ENCODE data around the gene DCST2. TPM values are rescaled to one million over a fixed set of nuclear protein-coding genes. Genes with fewer than 3 reads are reported as not detected.

DCST2 gene
- total and polyA plus RNA-seq, 10 of the 15 experiments (the other 5 are each of a cell fraction or from before 2014, with no cell fraction given): 0.33 to 0.41 (median 0.36) TPM; not detected in 7

- TF ChIP-seq ATF3 (IDR thresholded peaks at IDR 0.05; ENCODE audit: borderline replicate concordance, extremely low read depth, low read depth, low read length): no peak
- TF ChIP-seq FOXK2 (IDR thresholded peaks at IDR 0.05): no peak
- TF ChIP-seq FOS (IDR thresholded peaks at IDR 0.05; ENCODE audit: borderline replicate concordance, extremely low read depth, insufficient read length): no peak
- TF ChIP-seq TBL1XR1 (IDR thresholded peaks at IDR 0.05; ENCODE audit: low read depth, low read length): no peak
- no peak for TF ChIP-seq GABPA (IDR thresholded peaks at IDR 0.05; ENCODE audit: low read depth)
- TF ChIP-seq BCL11A (IDR thresholded peaks at IDR 0.05; ENCODE audit: low read depth, low read length): no peak
These were observed 3.5 kb upstream of the DCST2 start (continued) for GRCh38 chr1:155037043-155037442.

GRCh38 chr1:155035936-155036335, 2.4 kb upstream of the DCST2 start:
- H3K4me3 ChIP-seq: no peak overlapping the region
- CTCF ChIA-PET: no interaction called here
- BruUV-seq (replicated peaks): no TSS peak
- H3K36me3 ChIP-seq (ENCODE audit: control insufficient read depth in 2 of 2, insufficient read depth in 2 of 2, low read length in 1 of 2): no peaks in the 10 kb centered on the region
- RAD21 ChIA-PET (ENCODE audit: unreplicated experiment): no interaction called here
- H3K27me3 ChIP-seq (replicated peaks in 1 of 2; ENCODE audit: control insufficient read depth in 2 of 2, insufficient read depth in 2 of 2, low read length in 1 of 2): peaks cover 2 to 5% of the 10 kb centered on the region in 2 experiments; a peak in 2 of 4 replicates
- no peak overlapping the region for H2AFZ ChIP-seq (ENCODE audit: control insufficient read depth, low read depth, low read length)
- DNase-seq (ENCODE audit: low read depth, low spot score) (no peak), FAIRE-seq (no peak), ATAC-seq (no peak)
- H3K4me2 ChIP-seq (ENCODE audit: control insufficient read depth, insufficient read depth): no peak overlapping the region
- 100% methylated on average over 1 of the region's 2 CpGs for WGBS (ENCODE audit: insufficient coverage, insufficient replicate concordance, low lambda C conversion rate, missing lambda C conversion rate)
- H3K27ac ChIP-seq (ENCODE audit: control insufficient read depth, insufficient read depth): no peak overlapping the region
- in situ Hi-C loops (cut with MboI): no loop called here
- H4K20me1 ChIP-seq (ENCODE audit: control insufficient read depth, insufficient read depth): no peaks in the 10 kb centered on the region
- TF ChIP-seq SMARCA5 (IDR thresholded peaks at IDR 0.05) (no peak), ZBTB11 (CRISPR knock-in tag; IDR thresholded peaks at IDR 0.05) (no peak), ZNF274 (IDR thresholded peaks at IDR 0.05; ENCODE audit: insufficient read depth, insufficient read length) (no peak), CHD2 (IDR thresholded peaks at IDR 0.05; ENCODE audit: borderline replicate concordance, low read depth, low read length) (no peak), ZBTB40 (IDR thresholded peaks at IDR 0.05; ENCODE audit: borderline replicate concordance) (no peak), ZNF217 (IDR thresholded peaks at IDR 0.05) (no peak), BMI1 (IDR thresholded peaks at IDR 0.05; ENCODE audit: borderline replicate concordance) (no peak)
- POLR2A ChIA-PET: no interaction called here
- no peaks in the 10 kb centered on the region for H3K4me1 ChIP-seq (ENCODE audit: control insufficient read depth, insufficient read depth, low read length)
- H3K79me2 ChIP-seq (ENCODE audit: control insufficient read depth, insufficient read depth, low read length): no peaks in the 10 kb centered on the region
- H3K9ac ChIP-seq (ENCODE audit: control insufficient read depth, insufficient read depth, low read length): no peak overlapping the region
- H3K9me3 ChIP-seq (replicated peaks; ENCODE audit: control insufficient read depth, insufficient read depth, low read length): no peaks in the 10 kb centered on the region
- SMC1A ChIA-PET (ENCODE audit: uncharacterized antibody, unreplicated experiment): no interaction called here
- intact Hi-C loops (cut with micrococcal nuclease; ENCODE audit: unreplicated experiment): no loop called here
